HUES48 (cell line): Measurements from ENCODE around the gene SIRT7.

Experiments used
- H3K27ac ChIP-seq: one replicate; pipeline ENCODE4 v1.7.0; 2013; ENCODE audit warnings: low read depth, low read length, inconsistent platforms
- H3K27me3 ChIP-seq: 2 replicates; pipeline ENCODE4 v1.6.1; 2013; ENCODE audit warnings: mild to moderate bottlenecking, low read length; ENCODE audit not compliant: control insufficient read depth, insufficient read depth
- H3K36me3 ChIP-seq: 2 replicates; pipeline ENCODE4 v1.6.1; 2013; ENCODE audit warnings: low read length; ENCODE audit not compliant: control insufficient read depth, insufficient read depth
- H3K4me1 ChIP-seq: 2 replicates; pipeline ENCODE4 v1.6.1; 2013; ENCODE audit warnings: mild to moderate bottlenecking, low read length; ENCODE audit not compliant: control insufficient read depth, insufficient read depth
- H3K4me3 ChIP-seq: 2 replicates; pipeline ENCODE4 v1.5.1; 2013; ENCODE audit warnings: mild to moderate bottlenecking, low read depth, low read length
- H3K9ac ChIP-seq: 2 replicates; pipeline ENCODE4 v1.6.1; 2013; ENCODE audit warnings: mild to moderate bottlenecking, low read depth, low read length, moderate library complexity
- H3K9me3 ChIP-seq: 2 replicates; pipeline ENCODE4 v1.6.1; 2013; ENCODE audit warnings: low read length; ENCODE audit not compliant: control insufficient read depth, insufficient read depth

The SIRT7 gene

DNA sequence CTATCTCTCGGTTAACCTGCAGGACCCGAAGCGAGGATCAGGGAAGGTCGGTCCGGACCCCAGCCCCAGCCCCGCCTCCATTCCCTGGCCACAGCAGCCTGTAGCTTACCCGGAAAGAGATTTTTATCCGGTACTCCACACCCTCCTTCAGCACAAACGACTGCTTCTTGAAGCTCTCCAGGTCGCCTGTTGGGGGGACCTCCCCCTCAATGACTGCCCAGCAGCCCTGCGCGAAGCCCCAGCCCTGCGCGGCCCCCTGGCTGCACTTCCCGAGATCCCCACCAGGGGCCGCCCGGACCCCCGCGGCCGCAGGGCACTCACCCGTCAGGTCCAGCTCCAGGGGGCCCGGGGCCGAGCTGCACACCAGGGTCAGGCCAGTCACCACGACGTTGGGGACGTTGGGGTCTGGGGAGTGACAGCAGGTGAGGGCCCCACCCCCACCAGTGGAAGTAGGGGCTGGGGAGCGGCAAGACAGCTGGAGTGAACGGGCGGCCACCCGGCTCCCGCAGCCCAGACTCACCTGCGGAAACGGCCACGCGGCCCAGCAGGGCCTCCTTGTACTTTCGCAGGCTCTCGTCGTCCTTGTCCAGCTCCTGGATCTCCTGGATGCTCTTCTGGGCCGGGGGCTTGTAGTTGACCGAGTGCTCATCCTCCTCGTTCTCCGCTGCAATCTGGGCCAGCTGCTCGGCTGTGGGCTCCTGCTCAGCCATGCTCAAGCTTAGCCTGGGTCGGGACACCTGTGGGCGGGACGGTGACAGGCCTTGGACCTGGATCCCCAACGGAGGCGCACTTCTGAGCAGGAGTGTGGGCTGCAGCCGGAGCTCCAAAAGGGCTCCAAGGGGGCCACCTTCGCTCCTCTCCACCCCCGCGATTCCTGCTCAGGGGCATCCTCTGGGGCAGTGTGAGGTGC lies 48.5 kb downstream of the SIRT7 start:
- Histone ChIP-seq H3K36me3 (peaks cover 21% of the 10 kb centered on the region), H3K27ac (peak overlapping the region; percentile 94), H3K9ac (peak overlapping the region; percentile 4; the same call in 1 of the 2 replicates), H3K4me1 (peaks cover 26% of the 10 kb centered on the region), H3K4me3 (peak overlapping the region; percentile 87), H3K9me3 (no peaks in the 10 kb centered on the region), H3K27me3 (no peaks in the 10 kb centered on the region)

DNA sequence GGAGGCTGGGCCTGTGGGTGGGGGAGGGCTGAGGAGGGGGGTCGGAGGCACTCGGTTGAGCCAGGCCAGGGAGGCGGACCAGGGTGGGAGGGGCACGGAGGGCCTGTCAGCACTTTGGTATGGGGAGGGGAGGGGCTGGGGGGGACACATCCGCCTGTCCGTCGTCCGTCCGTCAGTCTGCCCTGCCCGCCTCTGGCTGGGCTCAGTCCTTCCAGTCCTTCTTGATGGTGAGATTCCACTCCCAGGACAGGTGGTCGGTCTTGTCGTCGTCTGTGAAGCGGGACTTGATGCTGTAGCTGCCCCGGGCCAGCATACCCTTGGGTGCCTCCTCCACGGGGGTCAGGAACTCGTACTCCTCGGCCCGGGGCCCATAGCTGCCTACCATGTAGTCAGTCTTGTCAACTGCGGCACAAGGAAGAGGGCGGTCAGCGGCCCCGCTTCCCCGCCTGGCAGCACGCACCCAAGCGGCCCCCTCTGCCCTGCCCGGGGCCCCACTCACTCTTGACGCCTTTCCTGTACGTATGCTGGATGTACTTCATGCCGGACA lies 49.2 kb downstream of the SIRT7 start:
- Histone ChIP-seq H3K27me3 (no peaks in the 10 kb centered on the region), H3K4me1 (peaks cover 26% of the 10 kb centered on the region), H3K9ac (peak overlapping the region; percentile 4; the same call in 1 of the 2 replicates), H3K9me3 (no peaks in the 10 kb centered on the region), H3K36me3 (peaks cover 26% of the 10 kb centered on the region), H3K27ac (peak overlapping the region; percentile 87), H3K4me3 (no peak overlapping the region)

DNA sequence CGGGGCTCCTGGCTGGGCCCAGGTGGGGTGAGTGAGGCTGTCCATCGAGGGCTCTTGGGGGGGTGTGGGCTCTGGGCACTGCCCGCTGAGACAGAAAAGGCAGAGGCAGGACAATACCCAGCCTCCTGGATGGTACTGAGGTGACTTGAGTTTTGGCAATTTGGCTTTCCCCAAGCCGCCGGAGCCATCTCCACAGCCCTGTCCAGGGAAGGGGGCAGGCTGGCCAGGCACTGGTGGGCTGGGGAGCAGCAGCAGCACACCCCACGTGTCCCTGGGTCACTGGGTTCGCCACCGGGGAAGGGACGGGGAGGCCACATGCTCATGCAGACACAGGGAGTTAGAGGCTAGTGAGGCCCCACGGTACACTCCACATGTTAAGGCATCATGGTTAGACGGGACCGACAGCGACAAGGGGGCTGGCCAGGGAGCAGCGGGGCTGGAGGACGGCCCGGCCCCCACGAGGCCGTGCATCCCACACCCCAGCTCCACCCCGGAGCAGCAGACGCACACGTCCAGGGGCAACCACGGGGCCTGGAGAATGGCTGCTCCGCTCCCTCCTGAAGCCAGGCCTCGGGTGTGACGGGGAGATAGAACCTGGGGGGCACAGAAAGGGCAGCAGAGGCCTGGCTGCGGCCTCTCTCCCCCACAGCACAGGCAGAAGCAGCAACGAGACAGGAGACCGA lies 49.8 kb downstream of the SIRT7 start:
- Histone ChIP-seq H3K27ac (peak overlapping the region; percentile 87), H3K9ac (0 out of 2 replicates have a peak overlapping the region, but pooled peaks have one; percentile 28)

DNA sequence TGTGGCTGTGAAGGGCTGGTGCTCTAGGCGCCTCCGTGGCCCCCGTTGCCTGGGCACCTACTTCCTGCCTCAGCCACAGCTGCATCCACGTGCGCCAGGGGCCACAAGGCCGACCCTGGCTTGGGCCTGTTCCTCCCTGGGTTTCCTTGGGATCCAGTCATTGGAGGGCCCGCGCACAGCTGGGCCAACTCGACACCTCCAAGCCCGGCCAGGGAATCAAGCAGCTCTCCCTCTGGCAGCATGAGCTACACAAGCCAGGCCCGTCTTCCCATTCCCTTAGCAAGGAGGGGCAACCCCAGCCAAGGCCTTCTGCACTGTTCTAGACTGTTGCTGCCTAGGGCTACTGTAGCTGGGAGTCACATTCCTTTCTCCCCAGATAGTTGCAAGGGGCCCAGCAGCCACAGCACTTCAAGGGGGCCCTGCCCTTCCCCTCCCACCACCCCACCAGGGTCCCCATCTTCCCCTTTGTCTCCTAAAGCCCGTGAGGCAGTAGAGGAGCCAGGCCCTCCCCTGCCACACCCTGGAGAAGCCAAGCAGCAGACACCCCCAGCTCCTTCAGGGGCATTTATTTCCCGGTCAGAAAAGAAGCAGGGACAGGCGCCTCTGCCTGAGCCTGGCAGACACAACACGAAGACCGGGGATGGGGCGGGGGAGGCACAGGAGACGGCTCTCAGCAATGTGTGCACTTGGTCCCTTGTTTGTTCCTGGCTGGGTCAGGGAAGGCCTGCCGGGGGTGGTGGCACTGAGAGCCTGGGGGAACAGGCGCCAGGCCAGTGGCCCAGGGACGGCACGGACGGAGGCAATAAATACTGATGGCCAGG lies 50.6 kb downstream of the SIRT7 start:
- Histone ChIP-seq H3K27ac (peak overlapping the region; percentile 87), H3K4me1 (peaks cover 26% of the 10 kb centered on the region), H3K9ac (no peak overlapping the region), H3K4me3 (no peak overlapping the region), H3K27me3 (no peaks in the 10 kb centered on the region), H3K9me3 (no peaks in the 10 kb centered on the region), H3K36me3 (peaks cover 37% of the 10 kb centered on the region)

More for the DNA sequence above, 49.8 kb downstream of the SIRT7 start:
- Histone ChIP-seq H3K27me3 (no peaks in the 10 kb centered on the region), H3K36me3 (peaks cover 32% of the 10 kb centered on the region), H3K4me3 (no peak overlapping the region), H3K4me1 (peaks cover 26% of the 10 kb centered on the region), H3K9me3 (no peaks in the 10 kb centered on the region)

DNA sequence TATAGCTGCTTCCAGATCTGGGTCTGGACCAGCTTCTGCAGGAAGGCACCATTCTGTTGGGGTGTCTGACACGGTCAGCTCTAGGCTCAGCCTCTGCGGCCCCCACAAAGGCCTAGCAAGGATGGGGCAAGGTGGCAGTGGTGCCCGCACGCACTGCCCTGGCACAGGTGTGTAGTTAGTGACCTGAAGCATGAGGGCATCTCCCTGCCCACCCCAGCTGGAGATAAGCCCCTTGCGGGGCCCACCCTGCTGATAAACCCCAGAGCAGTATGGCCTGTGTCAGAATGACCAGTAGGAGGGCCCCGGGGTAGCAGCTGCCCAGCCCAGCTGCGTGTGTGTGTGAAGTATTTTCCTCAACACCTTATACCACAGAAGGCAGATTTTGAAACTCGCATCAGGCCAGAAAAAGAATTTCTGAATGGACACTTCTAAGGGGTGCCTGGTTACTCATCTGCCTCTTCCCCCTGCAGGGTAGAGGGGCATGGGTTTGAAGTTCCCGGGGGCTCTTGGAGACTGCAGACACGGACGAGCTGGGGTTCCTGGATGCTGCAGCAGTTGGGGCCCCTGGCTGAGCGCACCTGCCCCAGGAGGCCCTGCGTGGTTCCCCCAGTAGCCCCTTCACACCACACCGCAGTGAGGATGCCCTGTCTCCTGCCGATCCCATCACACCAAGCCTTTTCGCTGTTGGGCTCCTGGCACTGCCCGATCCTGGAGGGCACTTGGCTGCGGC lies 51.4 kb downstream of the SIRT7 start:
- Histone ChIP-seq H3K9ac (no peak overlapping the region), H3K4me3 (no peak overlapping the region), H3K9me3 (no peaks in the 10 kb centered on the region), H3K27ac (peak overlapping the region; percentile 87), H3K36me3 (peaks cover 37% of the 10 kb centered on the region), H3K27me3 (no peaks in the 10 kb centered on the region), H3K4me1 (peaks cover 26% of the 10 kb centered on the region)

DNA sequence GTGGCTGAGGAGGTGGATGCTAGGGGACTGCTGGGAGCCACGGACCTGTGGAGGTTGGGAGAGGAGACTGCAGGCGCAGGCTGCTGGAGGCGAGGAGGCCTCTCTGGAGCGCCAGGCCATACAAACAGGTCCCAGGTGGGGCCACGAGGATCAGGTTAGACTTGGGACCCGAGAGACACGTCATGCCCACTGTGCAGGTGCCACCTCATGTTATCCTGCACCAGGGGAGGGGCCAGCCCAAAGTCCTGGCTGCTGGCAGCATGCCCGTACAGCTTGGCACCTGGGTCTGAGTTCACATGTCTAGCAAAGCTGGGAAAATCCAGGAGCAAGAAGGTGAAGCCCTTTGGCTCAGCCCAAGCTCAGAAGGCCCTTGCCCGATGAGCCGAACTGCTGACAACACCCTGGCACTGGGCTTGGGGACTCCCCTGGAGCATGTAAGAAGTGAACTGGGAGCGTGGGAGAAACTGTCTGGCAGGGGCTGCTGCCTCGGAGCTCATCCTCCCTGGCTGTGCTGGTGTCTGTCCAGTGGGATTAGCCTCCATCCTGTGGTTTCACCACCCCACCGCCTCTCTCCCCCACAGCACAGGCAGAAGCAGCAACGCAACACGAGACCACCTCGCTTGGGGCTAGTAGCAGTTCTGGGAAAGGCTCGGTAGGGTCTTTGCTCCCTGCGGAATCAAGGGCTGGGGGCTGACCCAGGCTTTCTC lies 52.1 kb downstream of the SIRT7 start:
- Histone ChIP-seq H3K4me1 (peaks cover 26% of the 10 kb centered on the region), H3K27me3 (no peaks in the 10 kb centered on the region), H3K9me3 (no peaks in the 10 kb centered on the region), H3K27ac (no peak overlapping the region), H3K4me3 (no peak overlapping the region), H3K9ac (no peak overlapping the region), H3K36me3 (peaks cover 37% of the 10 kb centered on the region)

DNA sequence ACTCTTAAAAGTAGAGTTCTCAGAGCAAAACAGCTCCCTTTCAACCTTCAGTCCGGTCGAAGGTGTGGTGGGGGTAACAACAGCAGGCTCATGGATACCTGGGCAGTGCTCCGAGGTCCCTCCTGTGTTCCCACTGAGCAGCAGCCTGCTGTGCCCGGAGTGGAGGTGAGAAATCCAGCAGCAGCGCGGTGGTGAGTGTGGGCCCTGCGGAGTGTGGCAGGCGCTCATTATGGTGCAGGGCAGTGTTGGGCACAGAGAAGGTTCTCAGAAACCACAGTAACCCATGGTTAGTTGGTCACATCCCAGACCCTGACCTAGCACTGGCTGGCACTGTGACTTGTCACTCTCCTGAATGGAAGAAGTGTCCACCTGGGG lies 52.6 kb downstream of the SIRT7 start:
- Histone ChIP-seq H3K9ac (no peak overlapping the region), H3K9me3 (no peaks in the 10 kb centered on the region), H3K4me3 (no peak overlapping the region), H3K27me3 (no peaks in the 10 kb centered on the region), H3K4me1 (peaks cover 26% of the 10 kb centered on the region), H3K27ac (no peak overlapping the region), H3K36me3 (peaks cover 37% of the 10 kb centered on the region)

DNA sequence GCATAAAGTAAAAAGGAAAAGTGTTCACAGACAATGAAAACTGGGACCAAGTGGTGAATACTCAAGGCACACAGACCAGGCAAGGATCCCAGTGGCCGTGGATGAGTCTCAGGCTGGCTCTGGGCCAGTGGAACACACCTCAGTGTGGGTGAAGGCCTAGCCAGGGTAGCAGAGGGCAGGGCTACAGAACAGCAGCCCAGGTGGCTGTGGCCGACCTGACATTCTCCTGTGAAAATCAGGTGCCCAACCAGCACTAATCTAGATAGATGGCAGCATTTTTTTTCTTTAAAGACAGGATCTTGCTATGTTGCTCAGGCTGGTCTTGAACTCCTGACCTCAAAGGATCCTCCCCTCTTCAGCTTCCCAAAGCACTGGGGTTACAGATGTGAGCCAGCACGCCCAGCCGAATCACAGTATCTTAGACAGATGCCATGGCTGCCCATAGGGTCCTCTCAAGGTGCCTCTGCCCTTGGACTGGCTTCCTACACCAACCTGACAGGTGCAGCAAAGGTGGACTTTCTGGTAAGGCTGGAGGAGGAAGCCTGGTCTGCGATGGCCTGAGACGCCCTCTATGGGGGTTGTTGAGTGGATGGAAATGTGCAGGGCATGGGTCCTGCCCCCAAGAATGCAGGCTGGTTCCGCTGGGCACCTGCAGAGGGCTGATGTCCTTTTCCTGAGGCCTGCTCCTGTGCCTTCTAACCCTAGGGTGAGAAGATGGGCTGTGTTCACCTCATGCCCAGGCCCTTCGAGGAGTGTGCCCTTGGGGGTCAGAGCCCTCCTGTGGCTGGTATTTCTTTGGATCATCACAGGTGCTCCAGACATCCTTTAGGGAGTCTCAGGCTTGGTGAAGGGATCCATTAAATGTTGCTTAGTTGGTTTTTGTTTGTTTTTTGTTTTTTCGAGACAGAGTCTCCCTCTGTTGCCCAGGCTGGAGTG lies 53.9 kb downstream of the SIRT7 start:
- H3K4me3 ChIP-seq, result no peak overlapping the region
- H3K9me3 ChIP-seq, result no peaks in the 10 kb centered on the region
- peaks cover 38% of the 10 kb centered on the region for H3K36me3 ChIP-seq
- no peak overlapping the region for H3K9ac ChIP-seq
- no peak overlapping the region for H3K27ac ChIP-seq
- H3K4me1 ChIP-seq, result peaks cover 23% of the 10 kb centered on the region
- no peaks in the 10 kb centered on the region for H3K27me3 ChIP-seq

DNA sequence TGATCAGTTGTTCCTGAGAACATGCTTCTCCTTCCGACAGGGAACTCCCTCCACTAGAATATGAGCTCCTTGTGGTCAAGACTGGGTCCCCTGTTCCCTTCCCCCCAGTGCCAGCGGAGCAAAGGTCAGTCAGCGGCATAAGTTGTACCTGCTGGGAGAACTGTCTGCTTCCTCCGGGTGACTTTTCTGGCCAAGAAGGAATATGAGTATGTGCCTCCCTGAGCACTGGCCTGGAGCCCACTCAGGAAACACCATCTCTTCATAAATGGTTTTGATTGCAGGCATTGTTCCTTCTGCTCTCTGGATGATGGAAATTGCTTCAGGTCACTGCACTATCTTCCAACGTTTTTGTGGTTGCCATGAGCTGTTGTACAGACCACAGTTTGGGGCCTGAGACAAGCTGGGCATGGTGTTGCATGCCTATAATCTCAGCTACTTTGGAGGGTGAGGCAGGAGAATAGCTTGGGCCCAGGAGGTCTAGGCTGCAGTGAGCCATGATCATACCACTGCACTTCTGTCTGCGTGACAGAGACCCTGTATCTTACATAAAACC lies 54.8 kb downstream of the SIRT7 start:
- Histone ChIP-seq H3K9ac (no peak overlapping the region), H3K4me1 (peaks cover 16% of the 10 kb centered on the region), H3K36me3 (peaks cover 40% of the 10 kb centered on the region), H3K27me3 (no peaks in the 10 kb centered on the region), H3K27ac (no peak overlapping the region), H3K4me3 (no peak overlapping the region), H3K9me3 (no peaks in the 10 kb centered on the region)
